HUDEP-2 (cell line): Measurements from ENCODE around the gene PKD1.

Source experiments
- DNase-seq, 76 experiments: peaks; one replicate each; lab custom pipeline; 2025; ENCODE audit not compliant: unreplicated experiment in 76 of 76; lab: John Stamatoyannopoulos, UW

The PKD1 gene

DNA sequence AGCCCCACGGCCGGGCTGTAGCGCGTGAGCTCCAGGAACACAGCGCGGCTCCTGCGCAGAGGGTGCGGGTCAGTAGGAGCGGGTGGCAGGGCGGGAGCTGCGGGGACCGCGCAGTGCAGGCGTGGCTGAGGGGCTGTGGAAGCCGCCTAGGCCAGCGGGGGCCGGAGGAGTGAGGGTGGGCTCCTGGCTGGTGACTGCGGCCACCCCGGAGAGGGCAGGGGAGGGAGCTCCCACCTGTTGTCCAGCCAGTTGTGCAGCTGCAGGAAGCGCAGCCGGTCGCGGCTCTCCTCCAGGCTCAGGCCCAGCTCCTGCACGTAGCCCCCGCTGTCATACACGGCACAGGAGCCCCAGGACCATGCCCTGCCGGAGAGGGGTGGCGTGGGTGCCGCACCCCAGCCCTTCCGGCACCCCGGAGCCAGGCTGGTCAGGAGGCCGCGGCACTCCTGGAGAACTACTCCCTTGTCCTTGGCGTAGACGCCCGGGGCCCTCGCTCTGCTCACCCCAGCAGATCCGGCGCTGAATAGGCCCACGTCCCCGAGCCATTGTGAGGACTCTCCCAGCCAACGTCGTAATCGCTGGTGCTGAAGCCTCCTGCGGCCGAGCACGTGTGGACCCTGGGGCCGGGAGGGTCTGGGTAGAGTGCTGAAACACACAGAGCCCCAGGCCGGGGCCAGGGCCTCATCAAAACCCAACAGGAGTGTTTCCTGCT, 44.0 kb downstream of the PKD1 start:
- no peak for DNase-seq

DNA sequence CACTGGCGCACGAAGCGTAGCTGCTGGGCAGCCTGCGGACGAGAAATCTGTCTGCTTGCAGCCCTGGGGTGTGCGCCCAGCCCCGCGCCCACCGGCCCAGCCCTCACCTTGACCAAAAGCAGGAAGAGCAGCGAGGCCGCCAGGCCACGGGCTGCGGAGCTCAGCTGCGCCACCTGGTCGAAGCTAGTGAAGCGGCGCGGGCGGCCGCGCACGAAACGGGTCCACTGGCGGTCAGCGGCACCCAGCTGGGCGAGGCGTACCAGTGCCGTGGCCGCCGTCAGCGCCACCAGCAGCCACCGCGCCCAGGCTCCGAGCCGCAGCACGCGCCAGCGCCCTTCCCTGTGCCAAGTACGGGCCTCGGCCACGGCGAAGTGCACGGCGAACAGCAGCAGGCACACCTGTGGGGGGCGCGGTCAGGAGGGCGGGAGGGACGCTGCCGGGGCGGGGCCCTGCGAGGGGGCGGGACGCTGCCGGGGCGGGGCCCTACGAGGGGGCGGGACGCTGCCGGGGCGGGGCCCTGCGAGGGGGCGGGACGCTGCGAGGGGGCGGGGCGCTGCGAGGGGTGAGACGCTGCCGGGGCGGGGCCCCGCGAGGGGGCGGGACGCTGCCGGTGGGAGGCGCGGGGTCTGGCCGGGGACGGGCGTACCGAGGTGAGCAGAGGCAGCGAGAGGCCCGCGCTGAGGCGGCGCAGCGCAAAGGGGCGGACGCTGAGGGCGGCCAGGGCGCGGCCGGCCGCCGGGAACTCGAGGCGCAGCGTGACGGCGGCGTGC, 44.7 kb downstream of the PKD1 start:
- DNase-seq, result peak in 7 of 76 experiments; percentile 3 to 31 (median 12)

DNA sequence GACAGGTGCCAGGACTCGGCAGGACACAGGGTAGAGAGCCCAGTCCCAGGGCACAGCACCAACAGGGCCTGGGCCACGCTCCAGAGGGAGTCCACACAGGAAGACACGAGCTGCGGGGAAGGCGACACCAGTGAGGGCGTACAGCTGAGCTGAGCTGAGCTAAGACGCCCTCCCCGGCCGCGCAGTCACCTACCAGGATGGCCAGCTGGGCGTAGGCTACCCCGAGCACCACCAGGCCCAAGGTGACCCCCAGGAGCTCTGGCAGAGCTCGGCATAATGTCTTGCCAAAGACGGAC, 45.3 kb downstream of the PKD1 start:
- DNase-seq, result no peak

DNA sequence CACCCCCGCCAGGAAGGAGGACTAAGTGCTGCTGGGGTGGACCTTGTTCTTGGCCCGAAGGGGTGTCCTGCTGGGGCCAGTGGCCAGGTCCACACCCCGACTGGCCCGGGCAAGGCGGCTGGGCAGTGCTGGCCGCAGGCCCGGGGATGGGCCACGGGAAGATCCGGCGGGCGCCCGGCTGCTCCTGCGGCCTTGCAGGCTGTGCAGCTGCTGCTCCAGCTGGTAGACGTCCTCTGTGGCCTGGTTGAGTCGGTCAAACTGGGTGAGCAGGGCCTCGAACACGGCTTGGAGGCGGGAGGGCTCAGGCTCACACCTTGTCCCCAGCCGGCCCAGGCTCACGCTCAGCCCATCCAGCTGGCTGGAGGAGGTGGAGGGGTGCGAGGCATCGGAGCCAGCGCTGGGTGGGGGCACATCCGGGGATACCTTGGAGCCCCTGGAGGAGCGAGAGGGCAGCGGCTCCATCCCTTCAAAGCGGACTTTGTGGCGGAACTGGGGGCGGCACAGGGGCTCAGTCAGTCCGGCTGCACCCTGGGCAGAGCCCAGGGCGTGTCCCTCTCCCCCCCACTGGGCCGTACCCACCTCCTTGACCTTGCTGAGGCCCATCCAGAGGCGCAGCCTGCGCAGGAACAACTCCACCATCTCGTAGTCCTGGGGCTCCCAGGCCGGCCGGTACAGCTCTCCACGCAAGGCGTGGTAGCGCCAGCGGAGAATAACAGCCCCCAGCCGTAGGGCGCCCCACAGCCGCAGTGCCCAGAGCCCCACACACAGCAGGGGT, 45.8 kb downstream of the PKD1 start:
- DNase-seq, result no peak

DNA sequence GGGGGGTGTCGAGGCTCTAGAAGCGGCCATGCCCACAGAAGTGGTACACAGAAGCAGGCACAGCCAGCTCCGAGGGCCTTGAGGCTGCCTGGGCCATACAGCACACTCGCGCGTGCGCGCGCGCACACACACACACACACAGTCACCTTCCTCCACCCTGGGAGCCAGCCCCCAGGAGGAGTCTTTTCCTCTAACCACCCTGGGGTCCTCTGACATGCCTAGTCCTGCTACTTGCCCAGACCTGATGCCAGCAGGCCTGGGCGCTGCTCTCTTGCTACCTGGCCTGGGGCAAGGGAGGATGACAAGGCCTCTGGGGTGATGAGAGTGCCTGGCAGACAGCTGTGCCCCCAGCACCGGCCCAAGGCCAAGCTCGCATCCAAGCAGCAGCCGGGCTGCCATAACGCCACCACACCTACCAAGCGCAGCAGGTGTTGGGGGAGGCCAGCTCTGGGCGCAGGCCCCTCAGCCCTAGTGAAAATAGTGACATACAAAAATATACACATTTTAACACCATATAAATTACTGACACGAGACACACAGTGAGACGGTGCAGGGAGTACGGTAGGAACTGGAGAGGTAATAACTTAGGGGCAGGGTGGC, 46.8 kb downstream of the PKD1 start:
- no peak for DNase-seq

DNA sequence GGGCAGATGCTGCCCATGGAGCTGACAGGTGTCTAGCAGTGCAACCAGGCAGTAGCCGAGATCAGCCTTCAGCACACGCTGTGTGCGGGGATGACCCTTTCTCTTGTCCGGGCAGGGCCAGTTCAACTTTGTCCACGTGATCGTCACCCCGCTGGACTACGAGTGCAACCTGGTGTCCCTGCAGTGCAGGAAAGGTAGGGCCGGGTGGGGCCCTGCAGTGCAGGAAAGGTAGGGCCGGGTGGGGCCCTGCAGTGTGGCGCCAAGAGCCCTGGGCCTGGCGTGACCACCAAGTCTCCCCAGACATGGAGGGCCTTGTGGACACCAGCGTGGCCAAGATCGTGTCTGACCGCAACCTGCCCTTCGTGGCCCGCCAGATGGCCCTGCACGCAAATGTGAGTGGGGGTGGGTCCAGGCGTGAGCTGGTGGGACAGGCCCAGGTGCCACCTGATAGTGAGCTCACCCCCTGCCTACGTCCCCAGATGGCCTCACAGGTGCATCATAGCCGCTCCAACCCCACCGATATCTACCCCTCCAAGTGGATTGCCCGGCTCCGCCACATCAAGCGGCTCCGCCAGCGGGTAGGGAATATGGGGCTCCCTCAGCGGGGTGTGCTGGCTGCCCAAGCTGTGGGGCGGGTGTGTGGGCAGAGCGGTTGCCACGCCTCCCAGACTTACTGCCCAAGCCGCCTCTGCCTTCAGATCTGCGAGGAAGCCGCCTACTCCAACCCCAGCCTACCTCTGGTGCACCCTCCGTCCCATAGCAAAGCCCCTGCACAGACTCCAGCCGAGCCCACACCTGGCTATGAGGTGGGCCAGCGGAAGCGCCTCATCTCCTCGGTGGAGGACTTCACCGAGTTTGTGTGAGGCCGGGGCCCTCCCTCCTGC, 47.7 kb downstream of the PKD1 start:
- DNase-seq, result no peak

DNA sequence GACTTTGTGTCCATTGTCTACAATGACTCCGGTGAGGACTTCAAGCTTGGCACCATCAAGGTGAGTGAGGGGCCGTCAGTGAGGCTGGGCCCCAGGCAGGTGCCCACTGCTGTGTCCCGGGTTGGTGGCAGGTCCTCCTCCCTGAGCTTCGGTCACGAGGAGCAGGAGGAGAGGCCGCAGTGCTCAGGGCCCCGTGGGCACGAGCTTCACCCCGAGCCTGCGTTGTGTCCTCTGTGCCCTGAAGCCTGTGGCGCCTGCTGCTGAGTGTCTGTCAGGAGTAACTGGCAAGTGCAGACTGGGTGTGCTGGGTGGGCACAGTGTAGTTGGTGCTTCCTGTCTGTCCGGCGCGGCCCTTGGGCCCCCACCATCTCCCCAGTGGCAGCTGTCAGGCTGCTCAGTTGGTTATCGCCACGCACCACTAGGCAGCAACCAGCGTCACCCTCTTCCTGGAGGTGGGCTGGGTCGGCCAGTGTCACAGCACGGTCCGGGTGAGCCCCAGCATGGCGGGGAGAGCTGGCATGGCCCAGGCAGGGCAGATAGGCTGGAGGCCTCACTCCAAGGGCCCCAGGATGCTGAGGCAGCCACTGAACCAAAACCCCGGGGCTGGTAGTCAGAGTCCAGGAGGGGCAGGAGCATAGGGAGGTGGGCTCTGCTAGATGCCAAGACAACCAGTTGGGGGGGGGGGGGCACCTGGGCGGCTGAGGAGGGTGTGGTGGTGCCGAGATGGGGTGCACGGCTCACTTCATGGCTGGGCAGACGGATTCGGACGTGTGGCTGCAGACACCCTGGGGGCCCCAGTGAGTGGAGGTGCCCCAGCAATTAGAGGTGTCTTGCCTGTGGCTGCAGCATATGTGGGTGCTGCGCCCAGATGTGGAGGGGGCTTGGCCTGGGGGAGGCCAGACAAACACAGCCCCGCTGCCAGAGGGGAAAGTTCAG, 48.6 kb downstream of the PKD1 start:
- no peak for DNase-seq

DNA sequence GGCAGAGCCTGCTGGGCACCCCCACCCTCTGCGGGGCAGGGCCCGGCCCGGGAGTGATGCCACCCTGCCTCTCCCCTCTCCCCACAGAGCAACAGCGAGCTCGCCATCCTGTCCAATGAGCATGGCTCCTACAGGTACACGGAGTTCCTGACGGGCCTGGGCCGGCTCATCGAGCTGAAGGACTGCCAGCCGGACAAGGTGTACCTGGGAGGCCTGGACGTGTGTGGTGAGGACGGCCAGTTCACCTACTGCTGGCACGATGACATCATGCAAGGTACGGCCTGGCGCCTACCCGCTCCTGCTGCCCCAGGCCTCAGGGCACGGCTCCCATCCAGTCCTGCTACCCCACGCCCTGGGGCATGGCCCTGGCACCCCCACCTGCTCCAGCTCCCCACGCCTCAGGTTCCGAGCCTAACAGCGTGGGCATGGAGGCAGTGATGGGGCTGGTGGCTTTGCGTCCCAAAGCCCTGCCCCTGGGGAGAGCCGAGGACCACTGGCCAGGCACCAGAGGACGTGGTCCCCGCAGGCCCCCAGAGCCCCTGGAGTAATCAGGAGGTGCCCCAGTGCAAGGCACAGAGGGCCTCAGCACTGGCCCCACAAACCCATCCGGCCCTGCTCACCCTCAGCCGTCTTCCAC, 49.5 kb downstream of the PKD1 start:
- DNase-seq, result no peak

DNA sequence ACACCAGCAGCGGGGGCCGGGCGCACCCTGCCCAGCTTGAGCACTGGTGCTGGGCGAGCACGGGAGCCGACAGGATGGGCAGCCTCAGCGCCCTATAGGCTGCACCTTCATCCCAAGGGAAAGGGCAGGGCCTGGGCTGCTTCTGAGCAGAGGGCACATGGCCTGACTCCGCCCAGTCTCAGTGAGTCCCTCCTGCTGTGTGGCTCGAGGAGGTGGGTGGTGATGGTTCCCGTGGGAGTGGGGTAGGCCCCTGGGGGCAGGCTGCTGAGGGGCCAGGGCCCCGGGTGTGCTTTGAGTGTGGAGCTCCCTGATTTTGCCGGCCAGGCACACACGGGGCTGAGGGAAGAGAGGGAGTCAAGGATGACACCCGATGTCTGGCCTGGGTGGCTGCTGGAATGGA, 50.0 kb downstream of the PKD1 start:
- no peak for DNase-seq

DNA sequence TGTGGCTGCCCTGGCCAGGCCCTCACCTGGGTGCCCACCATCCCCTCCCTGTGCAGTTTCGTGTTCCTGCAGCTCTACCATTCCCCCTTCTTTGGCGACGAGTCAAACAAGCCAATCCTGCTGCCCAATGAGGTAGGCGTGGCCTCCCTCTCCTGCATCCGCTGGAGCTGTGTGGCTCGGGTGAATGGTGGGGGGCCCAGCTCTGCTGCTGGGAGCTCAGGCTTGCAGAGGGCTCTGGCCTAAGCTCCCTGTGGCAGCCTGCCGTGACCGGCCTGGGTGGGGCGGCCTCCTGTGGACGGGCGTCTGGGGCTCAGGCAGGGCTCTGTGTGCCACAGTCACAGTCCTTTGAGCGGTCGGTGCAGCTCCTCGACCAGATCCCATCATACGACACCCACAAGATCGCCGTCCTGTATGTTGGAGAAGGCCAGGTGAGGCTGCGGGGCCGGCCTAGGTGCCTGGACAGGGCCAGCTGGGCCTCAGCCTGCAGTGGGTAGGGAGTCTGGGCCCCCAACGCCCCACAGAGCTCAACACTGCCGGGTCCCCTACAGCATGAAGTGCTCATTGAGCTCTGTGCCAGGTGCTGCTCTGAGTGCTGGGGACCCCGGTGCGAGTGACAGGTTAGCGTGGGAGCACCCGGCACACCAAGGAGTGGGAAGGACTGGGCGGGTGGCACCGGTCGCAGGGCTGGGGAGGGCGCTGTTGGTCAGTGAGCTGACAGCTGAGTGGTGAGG, 50.6 kb downstream of the PKD1 start:
- DNase-seq, result no peak

DNA sequence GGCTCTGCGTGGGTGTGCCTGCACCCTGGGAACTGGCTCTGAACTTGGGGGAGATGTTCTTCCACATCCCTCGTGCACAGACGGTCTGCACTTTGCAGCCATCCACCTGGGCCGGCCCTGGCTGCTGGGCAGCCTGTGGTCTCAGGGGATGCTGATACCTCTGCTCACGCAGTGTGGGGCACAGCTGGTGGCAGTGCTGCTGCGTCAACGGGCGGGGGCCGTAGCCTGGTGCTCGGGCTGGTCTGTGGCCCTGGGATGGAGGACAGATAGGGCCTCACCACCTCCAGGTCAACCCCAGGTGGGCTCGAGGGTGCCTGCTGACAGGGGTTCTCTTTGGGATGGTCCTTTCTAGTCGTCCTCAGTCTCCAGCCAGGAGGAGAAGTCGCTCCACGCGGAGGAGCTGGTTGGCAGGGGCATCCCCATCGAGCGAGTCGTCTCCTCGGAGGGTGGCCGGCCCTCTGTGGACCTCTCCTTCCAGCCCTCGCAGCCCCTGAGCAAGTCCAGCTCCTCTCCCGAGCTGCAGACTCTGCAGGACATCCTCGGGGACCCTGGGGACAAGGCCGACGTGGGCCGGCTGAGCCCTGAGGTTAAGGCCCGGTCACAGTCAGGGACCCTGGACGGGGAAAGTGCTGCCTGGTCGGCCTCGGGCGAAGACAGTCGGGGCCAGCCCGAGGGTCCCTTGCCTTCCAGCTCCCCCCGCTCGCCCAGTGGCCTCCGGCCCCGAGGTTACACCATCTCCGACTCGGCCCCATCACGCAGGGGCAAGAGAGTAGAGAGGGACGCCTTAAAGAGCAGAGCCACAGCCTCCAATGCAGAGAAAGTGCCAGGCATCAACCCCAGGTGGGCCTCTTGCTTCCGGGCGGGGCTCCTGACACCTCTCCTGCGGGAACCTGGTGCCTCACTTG, 51.6 kb downstream of the PKD1 start:
- no peak for DNase-seq

DNA sequence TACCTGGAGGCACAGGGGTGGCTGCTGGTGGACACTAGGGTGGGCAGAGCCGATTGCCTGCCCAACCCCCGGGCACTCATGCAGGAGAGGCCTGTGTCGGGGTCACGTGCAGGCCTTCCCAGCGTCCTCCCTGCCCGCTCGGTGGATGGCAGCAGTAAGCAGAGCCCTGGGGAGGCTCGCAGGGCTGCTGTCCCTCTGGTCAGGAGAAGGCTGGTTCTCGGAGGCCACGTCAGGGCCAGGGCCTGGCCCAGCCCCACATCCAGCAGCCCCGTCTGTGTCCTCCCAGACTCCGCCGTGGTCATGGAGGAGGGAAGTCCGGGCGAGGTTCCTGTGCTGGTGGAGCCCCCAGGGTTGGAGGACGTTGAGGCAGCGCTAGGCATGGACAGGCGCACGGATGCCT, 52.3 kb downstream of the PKD1 start:
- no peak for DNase-seq

DNA sequence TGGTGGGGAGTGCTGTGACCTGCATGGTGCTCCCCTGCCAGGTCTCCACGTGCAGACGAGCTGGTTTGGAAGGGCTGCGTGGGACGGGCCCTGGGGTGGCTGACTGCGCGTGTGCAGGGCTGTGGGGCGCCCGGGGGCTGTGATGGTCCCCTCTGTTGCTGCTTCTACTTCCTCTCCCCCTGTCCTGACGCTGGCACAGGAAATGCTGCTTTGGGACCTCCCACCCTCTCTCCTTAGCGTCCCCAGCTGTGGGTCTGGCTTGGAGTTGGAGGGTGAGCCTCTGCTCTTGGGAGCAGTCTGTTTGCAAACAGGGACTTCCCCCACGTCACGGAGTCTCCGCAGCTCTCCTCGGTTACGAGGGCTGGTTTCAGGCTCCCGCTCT, 52.7 kb downstream of the PKD1 start:
- DNase-seq, result no peak

DNA sequence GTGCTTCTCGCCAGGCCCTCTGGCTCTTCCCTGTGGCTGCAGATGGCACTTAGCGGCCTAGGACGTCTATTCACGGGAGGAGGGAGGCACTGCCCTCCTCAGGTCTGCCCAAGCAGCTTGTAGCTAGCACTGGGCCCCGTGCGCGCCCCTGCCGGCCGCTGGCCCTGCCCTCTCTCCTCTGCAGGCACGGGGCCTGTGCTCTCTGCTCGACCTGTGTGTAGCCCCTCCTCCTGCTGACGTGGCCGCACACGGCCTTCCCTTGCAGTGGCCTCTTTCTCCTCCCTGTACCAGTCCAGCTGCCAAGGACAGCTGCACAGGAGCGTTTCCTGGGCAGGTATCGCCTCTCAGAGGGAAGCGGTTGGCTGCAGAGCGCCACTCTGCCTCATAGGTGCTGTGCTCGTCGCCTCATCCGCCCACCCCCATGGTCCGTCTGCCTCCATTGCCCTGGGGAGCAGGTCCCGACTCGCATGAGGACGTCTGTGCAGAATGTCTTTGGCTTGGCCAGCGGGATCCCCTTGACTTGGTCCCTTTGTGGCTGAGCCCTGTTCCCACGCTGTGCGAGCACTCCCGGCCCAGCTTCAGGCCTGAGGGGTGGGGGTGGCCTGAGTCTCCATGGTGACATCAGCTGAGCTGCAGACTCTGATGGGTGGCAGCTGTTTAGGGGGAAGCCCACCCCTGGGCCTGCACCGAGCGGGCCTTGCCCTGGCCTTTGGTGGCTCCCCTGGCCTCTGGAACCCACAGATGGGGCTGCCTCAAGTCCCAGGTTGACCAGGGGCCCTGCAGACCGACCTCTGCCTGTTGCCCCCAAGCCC, 53.3 kb downstream of the PKD1 start:
- no peak for DNase-seq

DNA sequence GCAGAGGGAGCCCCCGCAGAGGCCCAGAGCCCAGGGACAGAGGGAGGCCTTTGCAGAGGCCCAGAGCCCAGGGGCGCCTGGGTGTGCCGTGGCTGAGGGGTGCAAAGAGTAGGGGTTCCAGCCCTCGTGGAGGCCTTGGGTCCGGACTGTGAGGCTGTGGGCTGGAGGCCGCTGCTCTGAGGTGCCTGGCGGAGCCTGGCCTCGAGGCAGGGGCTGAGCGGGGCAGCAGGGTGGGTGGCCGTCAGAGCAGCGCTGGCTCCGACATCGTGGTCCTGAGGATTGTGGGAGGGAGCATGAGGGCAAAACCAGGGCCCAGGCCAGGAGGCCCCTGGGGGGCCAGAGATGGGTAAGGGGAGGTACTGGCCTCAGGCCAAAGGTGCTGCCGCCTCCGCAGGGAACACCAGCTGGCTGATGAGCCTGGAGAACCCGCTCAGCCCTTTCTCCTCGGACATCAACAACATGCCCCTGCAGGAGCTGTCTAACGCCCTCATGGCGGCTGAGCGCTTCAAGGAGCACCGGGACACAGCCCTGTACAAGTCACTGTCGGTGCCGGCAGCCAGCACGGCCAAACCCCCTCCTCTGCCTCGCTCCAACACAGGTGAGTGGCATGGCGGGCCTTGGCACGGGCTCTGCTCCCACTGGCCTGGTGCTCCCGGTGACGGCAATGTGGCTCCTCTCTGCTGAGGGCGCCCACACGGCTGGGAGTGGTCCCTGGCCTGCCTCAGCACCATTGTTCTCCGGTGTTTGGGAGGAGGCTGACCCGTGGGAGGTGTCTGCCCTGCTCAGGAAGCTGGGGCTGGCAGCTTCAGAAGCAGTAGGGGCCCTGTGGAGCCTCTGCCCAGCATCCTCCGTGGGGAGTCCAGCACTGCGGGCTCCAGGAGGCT, 54.3 kb downstream of the PKD1 start:
- DNase-seq, result no peak

DNA sequence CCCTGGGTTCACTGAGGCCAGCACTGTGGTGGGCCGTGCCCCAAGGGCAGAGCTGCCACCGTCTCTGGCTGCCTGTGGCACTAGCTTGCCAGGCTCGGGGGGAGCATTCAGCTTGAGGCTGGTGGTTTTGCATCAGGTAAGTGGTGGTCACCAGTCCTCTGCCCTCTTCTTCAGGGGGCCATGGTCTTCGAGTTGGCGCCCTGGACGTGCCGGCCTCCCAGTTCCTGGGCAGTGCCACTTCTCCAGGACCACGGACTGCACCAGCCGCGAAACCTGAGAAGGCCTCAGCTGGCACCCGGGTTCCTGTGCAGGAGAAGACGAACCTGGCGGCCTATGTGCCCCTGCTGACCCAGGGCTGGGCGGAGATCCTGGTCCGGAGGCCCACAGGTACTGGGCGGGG, 55.7 kb downstream of the PKD1 start:
- no peak for DNase-seq
